ENCODE results near the gene NPHP4.

NPHP4 gene

GRCh38 chr1:5826601-5827000, 165.6 kb downstream of the NPHP4 start:
- DNase-seq = no peak
- no peaks in the 10 kb centered on the region for H3K36me3 ChIP-seq (replicated peaks)
- H3K27ac ChIP-seq = no peak overlapping the region
- in situ Hi-C loops (cut with HindIII; ENCODE audit: low pct_ligation_motif_present, low sequenced_read_pairs) = no loop called here
- no peak overlapping the region for H3K4me3 ChIP-seq (ENCODE audit: low read depth, low read length)
- no peak for TF ChIP-seq CTCF (IDR thresholded peaks at IDR 0.05; ENCODE audit: low read depth, low read length, missing control alignments)
- H3K27me3 ChIP-seq (replicated peaks) = no peaks in the 10 kb centered on the region

DNA sequence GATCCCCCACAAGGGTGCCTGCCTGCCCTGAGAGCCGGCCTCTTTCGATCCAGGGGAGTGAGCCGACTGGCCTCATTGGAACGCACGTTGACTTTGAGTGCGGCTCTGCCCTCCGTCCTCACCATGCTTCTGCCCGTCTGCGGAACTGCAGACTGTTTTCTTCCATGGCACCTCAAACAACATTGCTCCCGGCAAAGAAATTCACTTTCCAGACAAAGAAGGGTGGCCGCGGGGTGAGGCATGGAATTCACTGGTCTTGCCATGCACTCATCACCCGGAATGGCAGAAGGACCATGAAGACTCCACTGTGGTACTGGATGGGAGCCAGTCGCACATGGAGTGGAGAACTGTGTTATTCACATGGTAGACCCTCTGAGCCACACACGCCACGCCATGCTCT, 169.5 kb downstream of the NPHP4 start:
- no peaks in the 10 kb centered on the region for H3K36me3 ChIP-seq (replicated peaks)
- no peak overlapping the region for H3K4me3 ChIP-seq (ENCODE audit: low read depth, low read length)
- no peak for TF ChIP-seq CTCF (IDR thresholded peaks at IDR 0.05; ENCODE audit: low read depth, low read length, missing control alignments)
- H3K27me3 ChIP-seq (replicated peaks) = no peaks in the 10 kb centered on the region
- in situ Hi-C loops (cut with HindIII; ENCODE audit: low pct_ligation_motif_present, low sequenced_read_pairs) = no loop called here
- DNase-seq = no peak
- H3K27ac ChIP-seq = no peak overlapping the region

GRCh38 chr1:5822266-5822665, 170.0 kb downstream of the NPHP4 start:
- in situ Hi-C loops (cut with HindIII; ENCODE audit: low pct_ligation_motif_present, low sequenced_read_pairs) = no loop called here
- no peak for TF ChIP-seq CTCF (IDR thresholded peaks at IDR 0.05; ENCODE audit: low read depth, low read length, missing control alignments)
- no peak overlapping the region for H3K4me3 ChIP-seq (ENCODE audit: low read depth, low read length)
- H3K27ac ChIP-seq = no peak overlapping the region
- no peaks in the 10 kb centered on the region for H3K27me3 ChIP-seq (replicated peaks)
- DNase-seq = no peak
- H3K36me3 ChIP-seq (replicated peaks) = no peaks in the 10 kb centered on the region

DNA sequence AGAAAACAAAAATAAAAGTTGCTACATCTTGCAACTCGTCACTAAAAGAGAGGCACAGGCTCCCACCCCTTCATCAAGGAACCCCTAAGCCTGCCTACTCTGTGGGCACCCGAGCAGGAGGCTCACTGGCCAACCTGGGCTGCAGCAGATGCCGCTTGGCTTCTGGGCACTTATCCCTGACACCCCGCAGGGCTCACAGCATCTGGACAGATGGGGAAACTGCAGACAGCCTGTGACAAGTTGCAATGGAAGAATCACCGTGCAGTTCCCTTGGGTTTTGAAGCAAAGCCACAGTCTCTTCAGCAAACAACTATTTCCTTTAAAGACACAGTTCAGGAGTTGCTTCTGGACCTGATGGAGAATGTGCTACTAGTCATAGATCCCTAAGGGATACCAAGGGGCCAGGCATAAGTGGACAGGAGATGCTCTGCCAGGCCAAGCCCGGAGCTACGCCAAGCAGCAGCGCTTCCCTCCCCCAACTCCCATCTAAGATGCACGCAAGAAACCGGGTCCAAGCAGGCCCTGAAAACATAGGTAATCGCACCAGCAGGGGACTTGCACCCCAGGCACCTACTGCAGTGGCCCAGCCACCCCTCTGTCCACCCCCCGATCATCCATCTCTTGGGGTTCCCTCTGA, 170.6 kb downstream of the NPHP4 start:
- in situ Hi-C loops (cut with HindIII; ENCODE audit: low pct_ligation_motif_present, low sequenced_read_pairs) = no loop called here
- Histone ChIP-seq H3K36me3 (replicated peaks) (no peaks in the 10 kb centered on the region), H3K4me3 (ENCODE audit: low read depth, low read length) (no peak overlapping the region), H3K27ac (no peak overlapping the region), H3K27me3 (replicated peaks) (no peaks in the 10 kb centered on the region)
- DNase-seq = no peak
- no peak for TF ChIP-seq CTCF (IDR thresholded peaks at IDR 0.05; ENCODE audit: low read depth, low read length, missing control alignments)

DNA sequence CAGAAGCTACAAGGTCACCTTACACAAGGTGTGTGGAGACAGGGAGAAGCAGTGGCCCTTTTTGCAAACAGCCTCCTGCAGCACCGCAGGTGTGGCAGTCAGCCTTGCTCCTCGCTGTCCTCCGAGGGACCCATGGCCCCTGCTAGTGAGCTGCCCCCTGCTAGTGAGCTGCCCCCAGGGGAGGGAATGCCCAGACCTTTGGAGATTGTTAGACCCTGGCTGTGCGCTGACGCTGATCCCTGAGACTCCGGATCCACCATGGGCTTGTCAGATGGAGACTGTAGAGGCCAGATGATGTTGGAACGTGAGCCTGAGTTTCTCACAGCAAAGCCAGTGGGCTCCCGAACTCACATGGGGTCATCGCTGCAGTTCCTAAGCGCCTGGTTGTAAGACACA, 172.2 kb downstream of the NPHP4 start:
- no peak for TF ChIP-seq CTCF (IDR thresholded peaks at IDR 0.05; ENCODE audit: low read depth, low read length, missing control alignments)
- no peak for DNase-seq
- Histone ChIP-seq H3K27ac (no peak overlapping the region), H3K36me3 (replicated peaks) (no peaks in the 10 kb centered on the region), H3K27me3 (replicated peaks) (no peaks in the 10 kb centered on the region), H3K4me3 (ENCODE audit: low read depth, low read length) (no peak overlapping the region)
- in situ Hi-C loops (cut with HindIII; ENCODE audit: low pct_ligation_motif_present, low sequenced_read_pairs) = no loop called here

DNA sequence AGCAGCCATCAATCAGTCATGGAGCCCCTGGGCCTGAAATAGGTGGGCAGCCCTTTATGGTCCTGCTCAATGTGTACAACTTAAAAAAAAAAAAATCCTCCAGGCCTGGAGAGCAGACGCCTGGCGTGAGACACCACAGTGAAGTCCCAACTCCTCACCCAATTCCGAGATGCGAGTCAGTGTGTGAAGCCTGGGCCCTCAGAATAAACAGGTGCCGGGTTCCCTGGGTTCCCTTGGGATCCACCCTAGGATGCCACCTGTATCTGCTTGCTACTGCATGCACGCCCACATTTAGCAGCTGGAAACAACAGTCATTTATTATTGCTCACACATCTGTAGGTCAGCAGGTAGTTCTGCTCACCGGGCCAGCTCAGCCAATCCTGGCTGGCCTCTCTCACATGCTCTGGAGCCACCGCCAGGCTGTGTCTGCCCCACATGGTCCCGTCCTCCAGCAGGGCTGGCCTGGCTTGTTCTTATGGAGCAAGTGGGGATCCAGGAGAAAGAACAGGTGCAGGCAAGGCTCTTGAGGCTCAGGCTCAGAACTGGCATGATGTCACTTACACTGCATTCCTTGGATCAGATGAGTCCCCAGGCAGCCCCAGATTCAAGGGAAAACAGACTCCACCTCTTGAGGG, 172.7 kb downstream of the NPHP4 start:
- no peak for DNase-seq
- Histone ChIP-seq H3K36me3 (replicated peaks) (no peaks in the 10 kb centered on the region), H3K27me3 (replicated peaks) (no peaks in the 10 kb centered on the region), H3K27ac (no peak overlapping the region), H3K4me3 (ENCODE audit: low read depth, low read length) (no peak overlapping the region)
- no peak for TF ChIP-seq CTCF (IDR thresholded peaks at IDR 0.05; ENCODE audit: low read depth, low read length, missing control alignments)
- in situ Hi-C loops (cut with HindIII; ENCODE audit: low pct_ligation_motif_present, low sequenced_read_pairs) = no loop called here

Data from brain microvascular endothelial cell (primary cell).